ENCODE measurements around the gene PLA2G6.

DNA sequence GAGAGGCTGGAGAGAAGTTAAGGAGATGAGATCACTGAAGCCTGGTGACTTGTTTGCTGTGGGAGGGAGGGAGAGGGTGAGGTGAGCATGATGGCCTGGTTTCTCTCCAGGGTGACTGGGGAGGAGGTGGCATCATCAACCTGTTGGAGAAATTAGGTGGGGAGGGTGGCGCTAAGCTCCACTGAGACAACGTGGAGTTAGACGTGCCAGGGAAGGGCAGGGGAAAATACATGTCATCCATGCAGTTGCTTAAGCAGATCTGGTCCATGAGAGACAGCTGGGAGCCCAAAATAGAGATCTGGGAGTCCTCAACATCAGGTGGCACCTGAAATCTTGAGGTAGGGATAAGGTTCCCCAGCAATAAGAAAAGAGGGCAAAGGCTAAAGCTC is 10.8 kb upstream of the PLA2G6 start:
- TF ChIP-seq, protein P1, sequence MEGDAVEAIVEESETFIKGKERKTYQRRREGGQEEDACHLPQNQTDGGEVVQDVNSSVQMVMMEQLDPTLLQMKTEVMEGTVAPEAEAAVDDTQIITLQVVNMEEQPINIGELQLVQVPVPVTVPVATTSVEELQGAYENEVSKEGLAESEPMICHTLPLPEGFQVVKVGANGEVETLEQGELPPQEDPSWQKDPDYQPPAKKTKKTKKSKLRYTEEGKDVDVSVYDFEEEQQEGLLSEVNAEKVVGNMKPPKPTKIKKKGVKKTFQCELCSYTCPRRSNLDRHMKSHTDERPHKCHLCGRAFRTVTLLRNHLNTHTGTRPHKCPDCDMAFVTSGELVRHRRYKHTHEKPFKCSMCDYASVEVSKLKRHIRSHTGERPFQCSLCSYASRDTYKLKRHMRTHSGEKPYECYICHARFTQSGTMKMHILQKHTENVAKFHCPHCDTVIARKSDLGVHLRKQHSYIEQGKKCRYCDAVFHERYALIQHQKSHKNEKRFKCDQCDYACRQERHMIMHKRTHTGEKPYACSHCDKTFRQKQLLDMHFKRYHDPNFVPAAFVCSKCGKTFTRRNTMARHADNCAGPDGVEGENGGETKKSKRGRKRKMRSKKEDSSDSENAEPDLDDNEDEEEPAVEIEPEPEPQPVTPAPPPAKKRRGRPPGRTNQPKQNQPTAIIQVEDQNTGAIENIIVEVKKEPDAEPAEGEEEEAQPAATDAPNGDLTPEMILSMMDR (IDR thresholded peaks at IDR 0.05) = no peak
- TF ChIP-seq POLR2A (IDR thresholded peaks at IDR 0.05) = no peak
